Measurements from ENCODE around the gene KLK13.

GRCh38 chr19:51090471-51090870 lies 25.6 kb upstream of the KLK13 start:
- TF ChIP-seq, protein P1, sequence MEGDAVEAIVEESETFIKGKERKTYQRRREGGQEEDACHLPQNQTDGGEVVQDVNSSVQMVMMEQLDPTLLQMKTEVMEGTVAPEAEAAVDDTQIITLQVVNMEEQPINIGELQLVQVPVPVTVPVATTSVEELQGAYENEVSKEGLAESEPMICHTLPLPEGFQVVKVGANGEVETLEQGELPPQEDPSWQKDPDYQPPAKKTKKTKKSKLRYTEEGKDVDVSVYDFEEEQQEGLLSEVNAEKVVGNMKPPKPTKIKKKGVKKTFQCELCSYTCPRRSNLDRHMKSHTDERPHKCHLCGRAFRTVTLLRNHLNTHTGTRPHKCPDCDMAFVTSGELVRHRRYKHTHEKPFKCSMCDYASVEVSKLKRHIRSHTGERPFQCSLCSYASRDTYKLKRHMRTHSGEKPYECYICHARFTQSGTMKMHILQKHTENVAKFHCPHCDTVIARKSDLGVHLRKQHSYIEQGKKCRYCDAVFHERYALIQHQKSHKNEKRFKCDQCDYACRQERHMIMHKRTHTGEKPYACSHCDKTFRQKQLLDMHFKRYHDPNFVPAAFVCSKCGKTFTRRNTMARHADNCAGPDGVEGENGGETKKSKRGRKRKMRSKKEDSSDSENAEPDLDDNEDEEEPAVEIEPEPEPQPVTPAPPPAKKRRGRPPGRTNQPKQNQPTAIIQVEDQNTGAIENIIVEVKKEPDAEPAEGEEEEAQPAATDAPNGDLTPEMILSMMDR (IDR thresholded peaks at IDR 0.05), result no peak
- TF ChIP-seq POLR2A (IDR thresholded peaks at IDR 0.05), result no peak
